IMR-90 (cell line): ENCODE data around the gene CREB5. TPM values are rescaled to one million over a fixed set of nuclear protein-coding genes. Genes with fewer than 3 reads are reported as not detected.
A peak's percentile ranks its signal among the peaks of the same experiment; 100 is the strongest.

Source experiments
- ATAC-seq: fragments of 200-7000 bp; cut with Tn5 transposase; 2 replicates; pipeline ENCODE4 v1.9.1; 2020; ENCODE audit warnings: low read depth, mild to moderate bottlenecking, moderate library complexity
- BruUV-seq: library from RNA; stranded (reverse); fragments of 400-500 nt; replicated peaks from 2 replicates; lab custom pipeline; 2021; lab: Mats Ljungman, UMichigan
- CTCF ChIA-PET: fragments of 300-600 bp; formaldehyde crosslinking; extraction: SDS; loops from one replicate; lab custom pipeline; 2021; ENCODE audit warnings: antibody characterized with exemption; lab: Yijun Ruan, JAX
- POLR2A ChIA-PET: fragments of 300-600 bp; sonication (Branson Sonifier 250); formaldehyde crosslinking; loops from one replicate; lab custom pipeline; 2022; ENCODE audit warnings: antibody characterized with exemption; ENCODE audit not compliant: unreplicated experiment; lab: Charles Lee
- DNase-seq: peaks from one replicate; pipeline ENCODE4 v3.0.0; 2013
- H2AFZ ChIP-seq: replicated peaks from 2 replicates; pipeline ENCODE3; 2013; ENCODE audit warnings: low read length, mild to moderate bottlenecking; ENCODE audit not compliant: poor library complexity
- H2AK5ac ChIP-seq: 2 replicates; pipeline ENCODE4 v1.6.1; 2013; ENCODE audit warnings: low read depth, low read length, inconsistent platforms
- H2AK9ac ChIP-seq: replicated peaks from 2 replicates; pipeline ENCODE3; 2013; ENCODE audit warnings: mild to moderate bottlenecking, low read depth, low read length, moderate library complexity; ENCODE audit not compliant: poor library complexity
- H2BK120ac ChIP-seq: 2 replicates; pipeline ENCODE4 v1.6.1; 2013; ENCODE audit warnings: low read depth, low read length, inconsistent platforms
- H2BK15ac ChIP-seq: 3 replicates; pipeline ENCODE4 v1.6.1; 2013; ENCODE audit warnings: low read depth, low read length, inconsistent platforms
- H2BK20ac ChIP-seq: 2 replicates; pipeline ENCODE4 v1.6.1; 2013; ENCODE audit warnings: low read depth, mild to moderate bottlenecking, inconsistent platforms, low read length, moderate library complexity
- H2BK5ac ChIP-seq: 2 replicates; pipeline ENCODE4 v1.6.1; 2013; ENCODE audit warnings: mild to moderate bottlenecking, low read depth, low read length, inconsistent platforms; ENCODE audit not compliant: poor library complexity, severe bottlenecking
- H3K14ac ChIP-seq: replicated peaks from 2 replicates; pipeline ENCODE4 v1.6.1; 2013; ENCODE audit warnings: low read depth, low read length, inconsistent platforms
- H3K18ac ChIP-seq: 2 replicates; pipeline ENCODE4 v1.6.1; 2013; ENCODE audit warnings: low read depth, low read length, control low read depth
- H3K23ac ChIP-seq: 2 replicates; pipeline ENCODE4 v1.6.1; 2013; ENCODE audit warnings: low read depth, low read length, inconsistent platforms
- H3K27ac ChIP-seq: 2 replicates; pipeline ENCODE4 v1.5.1; 2013; ENCODE audit warnings: mild to moderate bottlenecking, control low read depth, low read length; ENCODE audit not compliant: insufficient read depth
- H3K27me3 ChIP-seq: 2 replicates; pipeline ENCODE4 v1.6.1; 2013; ENCODE audit warnings: low read length; ENCODE audit not compliant: control insufficient read depth, insufficient read depth
- H3K36me3 ChIP-seq: 2 replicates; pipeline ENCODE4 v1.6.1; 2013; ENCODE audit warnings: low read length, mixed read lengths; ENCODE audit not compliant: control insufficient read depth, insufficient read depth
- H3K4ac ChIP-seq: 2 replicates; pipeline ENCODE4 v1.6.1; 2013; ENCODE audit warnings: low read depth, low read length, inconsistent platforms
- H3K4me1 ChIP-seq: 2 replicates; pipeline ENCODE4 v1.6.1; 2013; ENCODE audit warnings: low read length, mixed read lengths; ENCODE audit not compliant: control insufficient read depth, insufficient read depth
- H3K4me2 ChIP-seq: 2 replicates; pipeline ENCODE4 v1.6.1; 2013; ENCODE audit warnings: low read depth, mild to moderate bottlenecking, control low read depth, low read length, moderate library complexity
- H3K4me3 ChIP-seq: 2 replicates; pipeline ENCODE4 v1.5.1; 2013; ENCODE audit warnings: low read depth, mild to moderate bottlenecking, control low read depth, low read length, moderate library complexity; ENCODE audit not compliant: insufficient read depth
- H3K56ac ChIP-seq: 2 replicates; pipeline ENCODE4 v1.6.1; 2013; ENCODE audit warnings: low read length, inconsistent platforms; ENCODE audit not compliant: insufficient read depth; ENCODE audit errors: extremely low read depth
- H3K79me1 ChIP-seq, 2 experiments: 2 replicates each; pipeline ENCODE4 v1.6.1; 2013; ENCODE audit warnings: low read length in 2 of 2, inconsistent platforms in 1 of 2, low read depth in 1 of 2
- H3K9ac ChIP-seq: 2 replicates; pipeline ENCODE4 v1.6.1; 2013; ENCODE audit warnings: low read depth, low read length, control low read depth
- H3K9me1 ChIP-seq: 2 replicates; pipeline ENCODE4 v1.6.1; 2013; ENCODE audit warnings: low read length, inconsistent platforms; ENCODE audit not compliant: insufficient read depth
- H3K9me3 ChIP-seq: 2 replicates; pipeline ENCODE4 v1.6.1; 2013; ENCODE audit warnings: low read length; ENCODE audit not compliant: control insufficient read depth, insufficient read depth
- H4K20me1 ChIP-seq: 2 replicates; pipeline ENCODE4 v1.6.1; 2013; ENCODE audit warnings: low read length, inconsistent platforms; ENCODE audit not compliant: insufficient read depth
- H4K5ac ChIP-seq: 2 replicates; pipeline ENCODE4 v1.6.1; 2013; ENCODE audit warnings: mild to moderate bottlenecking, low read depth, low read length, control low read depth
- H4K8ac ChIP-seq, 2 experiments: 2 replicates each; pipeline ENCODE4 v1.6.1; 2013; ENCODE audit warnings: low read depth in 2 of 2, low read length in 2 of 2, control low read depth in 1 of 2, inconsistent platforms in 1 of 2
- H4K91ac ChIP-seq: 2 replicates; pipeline ENCODE4 v1.6.1; 2013; ENCODE audit warnings: low read depth, low read length, inconsistent platforms; ENCODE audit not compliant: insufficient read depth
- BHLHE40 ChIP-seq: fragments of 150-350 bp; IDR thresholded peaks from 2 replicates; pipeline ENCODE4 v1.6.1; 2016; ENCODE audit warnings: mild to moderate bottlenecking, low read depth, low read length
- CEBPB ChIP-seq: IDR thresholded peaks from 2 replicates; pipeline ENCODE4 v1.6.1; 2012; ENCODE audit warnings: low read depth, low read length, improper control_type of control experiment
- CHD1 ChIP-seq: IDR thresholded peaks from 2 replicates; pipeline ENCODE4 v1.6.1; 2012; ENCODE audit warnings: low read depth, low read length, improper control_type of control experiment
- CTCF ChIP-seq: conservative IDR thresholded peaks from 2 replicates; pipeline ENCODE4 v1.5.1; 2012; ENCODE audit warnings: mild to moderate bottlenecking, low read depth, low read length, improper control_type of control experiment
- ELK1 ChIP-seq: fragments of 150-350 bp; IDR thresholded peaks from 2 replicates; pipeline ENCODE4 v1.6.1; 2016; ENCODE audit warnings: low read depth, mild to moderate bottlenecking, low read length, moderate library complexity, borderline replicate concordance
- FOS ChIP-seq: fragments of 150-350 bp; IDR thresholded peaks from 2 replicates; pipeline ENCODE4 v1.6.1; 2016; ENCODE audit warnings: low read depth, low read length
- MAFK ChIP-seq: IDR thresholded peaks from 2 replicates; pipeline ENCODE4 v1.6.1; 2012; ENCODE audit warnings: low read depth, low read length, improper control_type of control experiment
- MAZ ChIP-seq: IDR thresholded peaks from 2 replicates; pipeline ENCODE4 v1.6.1; 2012; ENCODE audit warnings: low read depth, mild to moderate bottlenecking, low read length, improper control_type of control experiment, moderate library complexity, borderline replicate concordance
- MXI1 ChIP-seq: IDR thresholded peaks from 2 replicates; pipeline ENCODE4 v1.6.1; 2012; ENCODE audit warnings: low read depth, mild to moderate bottlenecking, low read length, moderate library complexity, borderline replicate concordance
- NFE2L2 ChIP-seq: fragments of 150-350 bp; IDR thresholded peaks from 2 replicates; pipeline ENCODE4 v1.6.1; 2016; ENCODE audit warnings: low read depth, mild to moderate bottlenecking, low read length
- POLR2A ChIP-seq: IDR thresholded peaks from 2 replicates; pipeline ENCODE4 v1.6.1; 2012; ENCODE audit warnings: mild to moderate bottlenecking, low read depth, low read length
- RAD21 ChIP-seq: IDR thresholded peaks from 2 replicates; pipeline ENCODE4 v1.6.1; 2012; ENCODE audit warnings: low read length, improper control_type of control experiment
- RCOR1 ChIP-seq: IDR thresholded peaks from 2 replicates; pipeline ENCODE4 v1.6.1; 2012; ENCODE audit warnings: mild to moderate bottlenecking, low read length, improper control_type of control experiment; ENCODE audit not compliant: insufficient replicate concordance
- RFX5 ChIP-seq: IDR thresholded peaks from 2 replicates; pipeline ENCODE4 v1.8.0; 2012; ENCODE audit warnings: low read depth, mild to moderate bottlenecking, low read length, moderate library complexity
- SMC3 ChIP-seq: fragments of 150-350 bp; IDR thresholded peaks from 2 replicates; pipeline ENCODE4 v1.6.1; 2016; ENCODE audit warnings: low read depth, mild to moderate bottlenecking, antibody characterized with exemption, low read length, moderate library complexity
- USF2 ChIP-seq: fragments of 150-350 bp; IDR thresholded peaks from 2 replicates; pipeline ENCODE4 v1.6.1; 2017; ENCODE audit warnings: mild to moderate bottlenecking, antibody characterized with exemption, low read length, low read depth
- WGBS, 2 experiments: methylation state at CpG; one replicate each; pipeline versions ENCODE4 v1.1.5 to v1.1.7; 2013; ENCODE audit warnings: missing lambda C conversion rate in 2 of 2; ENCODE audit not compliant: insufficient read length in 1 of 2; ENCODE audit errors: extremely low coverage in 2 of 2; 5-methylcytosine and 5-hydroxymethylcytosine counted together
- dilution Hi-C: fragments of 300-500 bp; cut with HindIII; formaldehyde crosslinking; loops from one replicate; pipeline ENCODE4 v1.14.3; 2018; ENCODE audit warnings: low sequenced_read_pairs; ENCODE audit not compliant: unreplicated experiment
- in situ Hi-C: fragments of 300-500 bp; cut with MboI; formaldehyde crosslinking; loops from 3 replicates; pipeline ENCODE4 v1.14.3; 2019; ENCODE audit warnings: low sequenced_read_pairs, inconsistent platforms, mixed read lengths
- intact Hi-C: fragments of 100-400 bp; cut with micrococcal nuclease; formaldehyde crosslinking; loops from 2 replicates; pipeline ENCODE4 v1.10.0; 2022
- polyA plus RNA-seq, 3 experiments: library from polyadenylated mRNA; depleted of rRNA; stranded (reverse); fragments of >200 nt; gene quantifications; 2 replicates each; pipeline ENCODE4 v1.2.3, GENCODE V29; 2012; ENCODE audit warnings: low replicate concordance in 1 of 3
- total RNA-seq: library from RNA; depleted of rRNA; stranded (reverse); fragments of >200 nt; gene quantifications from 2 replicates; pipeline ENCODE4 v1.2.3, GENCODE V29; 2012

Gene CREB5
- total and polyA plus RNA-seq, 2 of the 4 experiments (the other 2 are of a cell fraction): 7.3 to 13.1 TPM

GRCh38 chr7:28854750-28855074 is 442.4 kb downstream of the CREB5 start:
- no TSS peak for BruUV-seq
- Histone ChIP-seq H3K4me3 (no peak overlapping the region), H3K9ac (no peak overlapping the region), H4K20me1 (no peaks in the 10 kb centered on the region), H2AK5ac (peak overlapping the region; percentile 82), H4K5ac (peak overlapping the region; percentile 57; the same call in 1 of the 2 replicates), H2AFZ (no peak overlapping the region), H3K9me1 (peaks cover 6% of the 10 kb centered on the region; the same call in 1 of the 2 replicates), H4K8ac (peak overlapping the region; percentile 48 to 73; a peak in 1 of 4 replicates), H3K18ac (no peak overlapping the region), H3K27me3 (peaks cover 14% of the 10 kb centered on the region), H2BK20ac (peak overlapping the region; percentile 75; the same call in 1 of the 2 replicates), H4K91ac (peak overlapping the region; percentile 26), H3K4me1 (peaks cover 9% of the 10 kb centered on the region), H3K79me1 (no peaks in the 10 kb centered on the region), H3K27ac (no peak overlapping the region), H3K9me3 (no peaks in the 10 kb centered on the region), H2BK120ac (peak overlapping the region; percentile 72), H2BK5ac (no peak overlapping the region), H2AK9ac (no peak overlapping the region), H3K4me2 (no peak overlapping the region), H3K4ac (peak overlapping the region; percentile 73), H3K14ac (no peak overlapping the region), H3K56ac (no peak overlapping the region), H2BK15ac (peak overlapping the region; percentile 94), H3K36me3 (no peaks in the 10 kb centered on the region), H3K23ac (no peak overlapping the region)
- TF ChIP-seq CEBPB (no peak), USF2 (no peak), RFX5 (no peak), MAFK (no peak), BHLHE40 (no peak), RCOR1 (no peak), CTCF (no peak), FOS (no peak), MXI1 (no peak), CHD1 (no peak), ELK1 (no peak), RAD21 (no peak), MAZ (no peak), POLR2A (no peak), NFE2L2 (no peak), SMC3 (no peak)
- CTCF ChIA-PET: interaction anchor here (0.6 to 1.4 kb wide), 2 partner anchors 8 to 14 kb away, joined by 3 to 4 read pairs; no protein-coding TSS in a partner anchor
- in situ Hi-C loops: loop anchor here (10.0 kb wide), 2 partner anchors 460 to 560 kb away; no protein-coding TSS in a partner anchor
- DNase-seq (peak; percentile 26), ATAC-seq (no peak)
- intact Hi-C loops: loop anchor here (1.0 to 10.0 kb wide), 5 partner anchors 227 to 1660 kb away; partner anchors contain the start of gene CREB5
- POLR2A ChIA-PET: no interaction called here
- 100% methylated on average over 1 of the region's 3 CpGs; no CpG with 5 or more reads in 1 of the 2 experiments for WGBS, 2 experiments
- dilution Hi-C loops: no loop called here
